Left lung (tissue), 10 donors: Measurements from ENCODE around the gene DNAJB6. TPM values are rescaled to one million over a fixed set of nuclear protein-coding genes. Genes with fewer than 3 reads are reported as not detected.

Experiments used
- ATAC-seq: fragments of 200-7000 bp; cut with Tn5 transposase; one replicate; pipeline ENCODE4 v1.9.1; 2020; ENCODE audit warnings: moderate library complexity
- DNase-seq, 4 donors: peaks; one replicate each; pipeline ENCODE4 v3.0.0-alpha.2; 2013 to 2020
- H3K27ac ChIP-seq, 2 donors: fragments of 200-600 bp; sonication (generic) in 1 of 2; one replicate each; pipeline versions ENCODE4 v1.5.0 to v1.8.0; 2020 to 2021
- H3K27me3 ChIP-seq, 2 donors: fragments of 200-600 bp; sonication (generic) in 1 of 2; one replicate each; pipeline versions ENCODE4 v1.5.0 to v1.8.0; 2020 to 2021
- H3K36me3 ChIP-seq, 2 donors: fragments of 200-600 bp; sonication (generic) in 1 of 2; one replicate each; pipeline versions ENCODE4 v1.5.0 to v1.8.0; 2020 to 2021
- H3K4me1 ChIP-seq, 2 donors: fragments of 200-600 bp; one replicate each; pipeline ENCODE4 v1.8.0; 2021
- H3K4me3 ChIP-seq, 2 donors: fragments of 200-600 bp; sonication (generic) in 1 of 2; one replicate each; pipeline versions ENCODE4 v1.5.0 to v1.8.0; 2020 to 2021; ENCODE audit warnings: mild to moderate bottlenecking in 1 of 2
- H3K9me3 ChIP-seq, 2 donors: fragments of 200-600 bp; sonication (generic) in 1 of 2; one replicate each; pipeline versions ENCODE4 v1.5.0 to v1.8.0; 2020 to 2021
- CTCF ChIP-seq, 2 donors: fragments of 200-600 bp; sonication (generic) in 1 of 2; IDR thresholded peaks; one replicate each; pipeline versions ENCODE4 v1.5.0 to v1.8.0; 2021; ENCODE audit warnings: antibody characterized with exemption in 2 of 2
- intact Hi-C, 2 donors: fragments of 100-400 bp; cut with DNase I; formaldehyde crosslinking; loops; one replicate each; pipeline versions ENCODE4 v1.11.2 to v1.14.2; 2022
- polyA plus RNA-seq, 6 donors: library from polyadenylated mRNA; unstranded; fragments of 120-200 nt; gene quantifications; one replicate each; pipeline ENCODE4 v1.2.1, GENCODE V29; 2013; ENCODE audit not compliant: insufficient read length in 6 of 6
- total RNA-seq, 2 donors: library from RNA; stranded (reverse); fragmentation: NEBNext Ultra II Directional; extraction: Animal tissue kit (Norgen Biotek cat#: 25700); gene quantifications; one replicate each; pipeline ENCODE4 v1.2.1, GENCODE V29; 2021
- donor health status: DM: no; HTN: yes; CAD: no.
- donor health status: DM: no; HTN: no; CAD: no.

DNAJB6 gene
- total and polyA plus RNA-seq, 8 donors, result 76.6 to 150 (median 131) TPM

DNA sequence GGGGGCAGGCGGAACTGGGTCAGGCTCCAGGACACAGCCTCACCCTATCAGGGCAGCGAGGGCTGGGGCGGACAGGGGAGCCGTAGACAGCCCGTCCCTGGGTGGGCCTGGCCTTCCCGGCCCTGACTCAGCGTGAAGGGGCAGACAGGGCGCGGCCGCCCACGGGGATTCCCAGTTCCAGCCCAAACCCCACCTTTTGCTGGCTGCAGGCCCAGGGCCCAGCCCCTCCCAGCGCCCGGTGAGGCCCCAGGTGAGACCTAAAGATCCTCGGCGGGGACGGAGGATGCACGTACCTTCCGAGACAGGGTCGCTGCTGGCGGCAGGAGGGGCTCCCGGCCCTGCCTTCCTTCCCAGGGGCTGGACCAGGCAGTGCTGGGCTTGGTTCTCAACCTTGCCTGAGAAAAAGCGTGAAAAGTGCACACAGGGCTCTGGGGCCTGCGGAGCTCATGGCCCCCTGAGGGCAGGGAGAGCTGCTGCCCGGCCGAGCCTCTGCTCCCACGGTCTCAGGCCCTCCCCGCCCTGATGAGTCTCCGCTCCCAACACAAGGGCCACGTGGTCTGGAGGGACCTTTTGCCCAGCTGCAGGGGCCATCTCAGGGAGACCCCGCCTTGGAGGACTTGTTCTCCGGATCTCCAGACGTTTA lies 43.9 kb upstream of the DNAJB6 start:
- Histone ChIP-seq H3K9me3 (no peaks in the 10 kb centered on the region), H3K36me3 (no peaks in the 10 kb centered on the region), H3K27me3 (peaks cover 0 to 8% of the 10 kb centered on the region in 2 donors), H3K4me1 (no peaks in the 10 kb centered on the region), H3K27ac (no peak overlapping the region), H3K4me3 (no peak overlapping the region)
- intact Hi-C loops, result no loop called here
- DNase-seq (peak in 1 of 4 donors; percentile 82), ATAC-seq (peak; percentile 78)
- no peak for TF ChIP-seq CTCF (IDR thresholded peaks at IDR 0.05)

- ATAC-seq (no peak), DNase-seq (no peak)
- no peak overlapping the region for H3K27ac ChIP-seq
- H3K27me3 ChIP-seq, result peaks cover 0 to 8% of the 10 kb centered on the region in 2 donors
- H3K36me3 ChIP-seq, result no peaks in the 10 kb centered on the region
- intact Hi-C loops, result no loop called here
- H3K9me3 ChIP-seq, result no peaks in the 10 kb centered on the region
- no peak for TF ChIP-seq CTCF (IDR thresholded peaks at IDR 0.05)
- no peak overlapping the region for H3K4me3 ChIP-seq
- H3K4me1 ChIP-seq, result no peaks in the 10 kb centered on the region
Observed at GRCh38 chr7:157293413-157293788, 43.4 kb upstream of the DNAJB6 start.

DNA sequence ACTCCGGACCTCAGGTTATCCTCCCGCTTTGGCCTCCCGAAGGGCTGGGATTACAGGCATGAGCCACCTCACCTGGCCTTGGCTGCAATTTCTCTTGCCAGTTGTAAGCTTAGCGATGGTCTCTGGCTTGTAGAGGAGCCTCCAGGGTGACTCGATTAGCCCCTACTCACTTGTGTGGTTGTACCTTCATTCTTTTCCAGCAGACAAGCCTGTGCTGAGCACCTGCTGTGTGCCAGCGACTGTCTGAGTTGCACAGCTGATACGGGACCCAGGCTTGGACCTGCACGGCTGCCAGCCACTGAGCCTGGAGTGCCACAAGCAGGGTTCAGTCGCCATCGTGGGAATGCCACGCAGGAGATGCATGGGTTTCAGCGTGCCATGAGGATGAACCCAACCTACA lies 42.0 kb upstream of the DNAJB6 start:
- ATAC-seq, result no peak
- TF ChIP-seq CTCF (IDR thresholded peaks at IDR 0.05), result no peak
- H3K4me3 ChIP-seq, result no peak overlapping the region
- H3K27ac ChIP-seq, result no peak overlapping the region
- H3K36me3 ChIP-seq, result no peaks in the 10 kb centered on the region
- peaks cover 0 to 8% of the 10 kb centered on the region in 2 donors for H3K27me3 ChIP-seq
- H3K9me3 ChIP-seq, result no peaks in the 10 kb centered on the region
- intact Hi-C loops, result no loop called here
- peaks cover 0 to under 1% of the 10 kb centered on the region in 2 donors for H3K4me1 ChIP-seq
- DNase-seq, result no peak

GRCh38 chr7:157295338-157295737 lies 41.5 kb upstream of the DNAJB6 start:
- Histone ChIP-seq H3K9me3 (no peaks in the 10 kb centered on the region), H3K27me3 (peaks cover 0 to 8% of the 10 kb centered on the region in 2 donors), H3K4me1 (peaks cover 0 to 6% of the 10 kb centered on the region in 2 donors), H3K36me3 (no peaks in the 10 kb centered on the region), H3K27ac (no peak overlapping the region), H3K4me3 (no peak overlapping the region)
- no peak for TF ChIP-seq CTCF (IDR thresholded peaks at IDR 0.05)
- ATAC-seq (no peak), DNase-seq (no peak)
- intact Hi-C loops, result no loop called here

GRCh38 chr7:157297185-157297584 lies 39.6 kb upstream of the DNAJB6 start:
- Histone ChIP-seq H3K4me1 (peaks cover 0 to 21% of the 10 kb centered on the region in 2 donors), H3K9me3 (no peaks in the 10 kb centered on the region), H3K36me3 (no peaks in the 10 kb centered on the region), H3K4me3 (no peak overlapping the region), H3K27ac (no peak overlapping the region), H3K27me3 (peaks cover 0 to 8% of the 10 kb centered on the region in 2 donors)
- TF ChIP-seq CTCF (IDR thresholded peaks at IDR 0.05), result no peak
- intact Hi-C loops, result no loop called here
- no peak for ATAC-seq
- no peak for DNase-seq
